ENCODE results near the gene GNG7. TPM values are rescaled to one million over a fixed set of nuclear protein-coding genes. Genes with fewer than 3 reads are reported as not detected.

GNG7 gene
- total RNA-seq, 1 experiment from 2014 or later, result 9.6 TPM

GRCh38 chr19:2511570-2511969 lies 190.9 kb downstream of the GNG7 start:
- ChIA-PET CTCF (interaction anchor here (1.3 to 1.6 kb wide), 2 partner anchors 67 to 102 kb away, joined by 3 to 5 read pairs; no protein-coding TSS in a partner anchor), POLR2A (interaction anchor here (1.7 kb wide), 1 partner anchor 35 kb away, joined by 4 read pairs; the partner anchor contains the start of gene GADD45B)
- Mint-ChIP-seq H3K9me3 (peaks cover 3% of the 10 kb centered on the region; the same call in 1 of the 2 replicates), H3K27ac (no peak overlapping the region), H3K27me3 (ENCODE audit: low read depth) (no peaks in the 10 kb centered on the region), H3K4me1 (peaks cover 10% of the 10 kb centered on the region; the same call in 1 of the 2 replicates), H3K36me3 (no peaks in the 10 kb centered on the region), H3K4me3 (no peak overlapping the region)
- no peak for DNase-seq (ENCODE audit: low spot score)
- ATAC-seq, result no peak
- TF ChIP-seq ZNF219 (CRISPR knock-in tag; IDR thresholded peaks at IDR 0.05; ENCODE audit: borderline replicate concordance), result no peak
- no peak for TF ChIP-seq USF1 (CRISPR knock-in tag; IDR thresholded peaks at IDR 0.05)
- no peak for TF ChIP-seq ZNF416 (CRISPR knock-in tag; IDR thresholded peaks at IDR 0.05)
- TF ChIP-seq, protein P1, sequence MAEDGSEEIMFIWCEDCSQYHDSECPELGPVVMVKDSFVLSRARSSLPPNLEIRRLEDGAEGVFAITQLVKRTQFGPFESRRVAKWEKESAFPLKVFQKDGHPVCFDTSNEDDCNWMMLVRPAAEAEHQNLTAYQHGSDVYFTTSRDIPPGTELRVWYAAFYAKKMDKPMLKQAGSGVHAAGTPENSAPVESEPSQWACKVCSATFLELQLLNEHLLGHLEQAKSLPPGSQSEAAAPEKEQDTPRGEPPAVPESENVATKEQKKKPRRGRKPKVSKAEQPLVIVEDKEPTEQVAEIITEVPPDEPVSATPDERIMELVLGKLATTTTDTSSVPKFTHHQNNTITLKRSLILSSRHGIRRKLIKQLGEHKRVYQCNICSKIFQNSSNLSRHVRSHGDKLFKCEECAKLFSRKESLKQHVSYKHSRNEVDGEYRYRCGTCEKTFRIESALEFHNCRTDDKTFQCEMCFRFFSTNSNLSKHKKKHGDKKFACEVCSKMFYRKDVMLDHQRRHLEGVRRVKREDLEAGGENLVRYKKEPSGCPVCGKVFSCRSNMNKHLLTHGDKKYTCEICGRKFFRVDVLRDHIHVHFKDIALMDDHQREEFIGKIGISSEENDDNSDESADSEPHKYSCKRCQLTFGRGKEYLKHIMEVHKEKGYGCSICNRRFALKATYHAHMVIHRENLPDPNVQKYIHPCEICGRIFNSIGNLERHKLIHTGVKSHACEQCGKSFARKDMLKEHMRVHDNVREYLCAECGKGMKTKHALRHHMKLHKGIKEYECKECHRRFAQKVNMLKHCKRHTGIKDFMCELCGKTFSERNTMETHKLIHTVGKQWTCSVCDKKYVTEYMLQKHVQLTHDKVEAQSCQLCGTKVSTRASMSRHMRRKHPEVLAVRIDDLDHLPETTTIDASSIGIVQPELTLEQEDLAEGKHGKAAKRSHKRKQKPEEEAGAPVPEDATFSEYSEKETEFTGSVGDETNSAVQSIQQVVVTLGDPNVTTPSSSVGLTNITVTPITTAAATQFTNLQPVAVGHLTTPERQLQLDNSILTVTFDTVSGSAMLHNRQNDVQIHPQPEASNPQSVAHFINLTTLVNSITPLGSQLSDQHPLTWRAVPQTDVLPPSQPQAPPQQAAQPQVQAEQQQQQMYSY (CRISPR knock-in tag; IDR thresholded peaks at IDR 0.05), result no peak
- TF ChIP-seq, protein P2, sequence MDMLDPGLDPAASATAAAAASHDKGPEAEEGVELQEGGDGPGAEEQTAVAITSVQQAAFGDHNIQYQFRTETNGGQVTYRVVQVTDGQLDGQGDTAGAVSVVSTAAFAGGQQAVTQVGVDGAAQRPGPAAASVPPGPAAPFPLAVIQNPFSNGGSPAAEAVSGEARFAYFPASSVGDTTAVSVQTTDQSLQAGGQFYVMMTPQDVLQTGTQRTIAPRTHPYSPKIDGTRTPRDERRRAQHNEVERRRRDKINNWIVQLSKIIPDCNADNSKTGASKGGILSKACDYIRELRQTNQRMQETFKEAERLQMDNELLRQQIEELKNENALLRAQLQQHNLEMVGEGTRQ (CRISPR knock-in tag; IDR thresholded peaks at IDR 0.05), result no peak
- no peak for TF ChIP-seq NR3C1 (CRISPR knock-in tag; conservative IDR thresholded peaks at IDR 0.05; ENCODE audit: low read depth)
- no peak for TF ChIP-seq NFE2L1 (CRISPR knock-in tag; IDR thresholded peaks at IDR 0.05)
- TF ChIP-seq TCF7 (CRISPR knock-in tag; IDR thresholded peaks at IDR 0.05; ENCODE audit: low read depth), result no peak
- TF ChIP-seq TP53 (CRISPR knock-in tag; IDR thresholded peaks at IDR 0.05), result no peak
- TF ChIP-seq GABPB1 (CRISPR knock-in tag; IDR thresholded peaks at IDR 0.05), result no peak
- TF ChIP-seq, protein P3, sequence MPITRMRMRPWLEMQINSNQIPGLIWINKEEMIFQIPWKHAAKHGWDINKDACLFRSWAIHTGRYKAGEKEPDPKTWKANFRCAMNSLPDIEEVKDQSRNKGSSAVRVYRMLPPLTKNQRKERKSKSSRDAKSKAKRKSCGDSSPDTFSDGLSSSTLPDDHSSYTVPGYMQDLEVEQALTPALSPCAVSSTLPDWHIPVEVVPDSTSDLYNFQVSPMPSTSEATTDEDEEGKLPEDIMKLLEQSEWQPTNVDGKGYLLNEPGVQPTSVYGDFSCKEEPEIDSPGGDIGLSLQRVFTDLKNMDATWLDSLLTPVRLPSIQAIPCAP (CRISPR knock-in tag; IDR thresholded peaks at IDR 0.05), result no peak
- TF ChIP-seq, protein P4, sequence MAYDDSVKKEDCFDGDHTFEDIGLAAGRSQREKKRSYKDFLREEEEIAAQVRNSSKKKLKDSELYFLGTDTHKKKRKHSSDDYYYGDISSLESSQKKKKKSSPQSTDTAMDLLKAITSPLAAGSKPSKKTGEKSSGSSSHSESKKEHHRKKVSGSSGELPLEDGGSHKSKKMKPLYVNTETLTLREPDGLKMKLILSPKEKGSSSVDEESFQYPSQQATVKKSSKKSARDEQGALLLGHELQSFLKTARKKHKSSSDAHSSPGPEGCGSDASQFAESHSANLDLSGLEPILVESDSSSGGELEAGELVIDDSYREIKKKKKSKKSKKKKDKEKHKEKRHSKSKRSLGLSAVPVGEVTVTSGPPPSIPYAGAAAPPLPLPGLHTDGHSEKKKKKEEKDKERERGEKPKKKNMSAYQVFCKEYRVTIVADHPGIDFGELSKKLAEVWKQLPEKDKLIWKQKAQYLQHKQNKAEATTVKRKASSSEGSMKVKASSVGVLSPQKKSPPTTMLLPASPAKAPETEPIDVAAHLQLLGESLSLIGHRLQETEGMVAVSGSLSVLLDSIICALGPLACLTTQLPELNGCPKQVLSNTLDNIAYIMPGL (CRISPR knock-in tag; IDR thresholded peaks at IDR 0.05), result no peak
- no peak for TF ChIP-seq TEAD1 (CRISPR knock-in tag; IDR thresholded peaks at IDR 0.05)
- no peak for TF ChIP-seq EMX1 (CRISPR knock-in tag; IDR thresholded peaks at IDR 0.05)
- TF ChIP-seq PREB (CRISPR knock-in tag; IDR thresholded peaks at IDR 0.05; ENCODE audit: borderline replicate concordance), result no peak
- TF ChIP-seq FOXK1 (CRISPR knock-in tag; IDR thresholded peaks at IDR 0.05), result no peak
- TF ChIP-seq RELA (CRISPR knock-in tag; IDR thresholded peaks at IDR 0.05; ENCODE audit: borderline replicate concordance), result no peak

GRCh38 chr19:2509096-2509495 lies 193.4 kb downstream of the GNG7 start:
- DNase-seq (ENCODE audit: low spot score) (no peak), ATAC-seq (no peak)
- Mint-ChIP-seq H3K27me3 (ENCODE audit: low read depth) (no peaks in the 10 kb centered on the region), H3K9me3 (peaks cover 3% of the 10 kb centered on the region; the same call in 1 of the 2 replicates), H3K27ac (no peak overlapping the region), H3K4me1 (peaks cover 10% of the 10 kb centered on the region; the same call in 1 of the 2 replicates), H3K36me3 (no peaks in the 10 kb centered on the region), H3K4me3 (no peak overlapping the region)
- ChIA-PET CTCF (interaction anchor here (0.8 kb wide), 1 partner anchor 30 kb away, joined by 3 read pairs; no protein-coding TSS in a partner anchor), POLR2A (no interaction called here)
- TF ChIP-seq ATF2 (CRISPR knock-in tag; IDR thresholded peaks at IDR 0.05; ENCODE audit: borderline replicate concordance, low read depth), result no peak
- no peak for TF ChIP-seq CREB1 (CRISPR knock-in tag; IDR thresholded peaks at IDR 0.05)
- no peak for TF ChIP-seq JUN (CRISPR knock-in tag; IDR thresholded peaks at IDR 0.05)
- no peak for TF ChIP-seq FOXJ3 (CRISPR knock-in tag; IDR thresholded peaks at IDR 0.05; ENCODE audit: borderline replicate concordance)
- TF ChIP-seq NFYB (CRISPR knock-in tag; conservative IDR thresholded peaks at IDR 0.05; ENCODE audit: low read depth), result no peak
- TF ChIP-seq JAZF1 (CRISPR knock-in tag; IDR thresholded peaks at IDR 0.05), result no peak
- TF ChIP-seq PRRX2 (CRISPR knock-in tag; IDR thresholded peaks at IDR 0.05), result no peak
- TF ChIP-seq CDX4 (CRISPR knock-in tag; IDR thresholded peaks at IDR 0.05; ENCODE audit: borderline replicate concordance), result no peak
- TF ChIP-seq IRF2 (CRISPR knock-in tag; IDR thresholded peaks at IDR 0.05; ENCODE audit: borderline replicate concordance, low read depth), result no peak
- no peak for TF ChIP-seq ZNF416 (CRISPR knock-in tag; IDR thresholded peaks at IDR 0.05)

Data from WTC11 (cell line).